GM12872 (cell line): Measurements from ENCODE around the gene IGF1R.

Source experiments
- TF ChIP-seq, protein P1 (sequence below): IDR thresholded peaks from 3 replicates; pipeline ENCODE4 v1.5.1; 2011; ENCODE audit warnings: low read depth, mild to moderate bottlenecking, low read length, moderate library complexity; ENCODE audit not compliant: insufficient read depth

Gene IGF1R

DNA sequence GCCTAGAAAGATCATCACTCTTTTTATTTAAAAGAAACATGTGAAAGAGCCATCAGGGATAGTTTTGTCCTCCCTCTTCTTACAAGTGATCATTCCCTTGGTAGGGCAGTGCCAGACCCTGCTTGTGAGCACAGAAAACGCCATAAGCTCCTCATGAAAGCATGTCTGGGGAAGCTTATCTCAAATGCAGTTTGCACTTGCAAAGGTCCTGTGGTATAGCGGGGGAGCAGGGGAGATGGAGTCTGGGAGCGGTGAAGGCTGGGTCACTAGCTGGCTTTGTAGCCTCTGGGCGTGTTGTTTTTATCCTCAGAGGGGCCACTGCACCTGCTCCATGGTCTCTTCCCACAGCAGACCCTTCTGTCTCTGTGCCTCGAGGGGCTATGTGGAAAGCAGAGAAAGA, 141.9 kb downstream of the IGF1R start:
- TF ChIP-seq, protein P1, sequence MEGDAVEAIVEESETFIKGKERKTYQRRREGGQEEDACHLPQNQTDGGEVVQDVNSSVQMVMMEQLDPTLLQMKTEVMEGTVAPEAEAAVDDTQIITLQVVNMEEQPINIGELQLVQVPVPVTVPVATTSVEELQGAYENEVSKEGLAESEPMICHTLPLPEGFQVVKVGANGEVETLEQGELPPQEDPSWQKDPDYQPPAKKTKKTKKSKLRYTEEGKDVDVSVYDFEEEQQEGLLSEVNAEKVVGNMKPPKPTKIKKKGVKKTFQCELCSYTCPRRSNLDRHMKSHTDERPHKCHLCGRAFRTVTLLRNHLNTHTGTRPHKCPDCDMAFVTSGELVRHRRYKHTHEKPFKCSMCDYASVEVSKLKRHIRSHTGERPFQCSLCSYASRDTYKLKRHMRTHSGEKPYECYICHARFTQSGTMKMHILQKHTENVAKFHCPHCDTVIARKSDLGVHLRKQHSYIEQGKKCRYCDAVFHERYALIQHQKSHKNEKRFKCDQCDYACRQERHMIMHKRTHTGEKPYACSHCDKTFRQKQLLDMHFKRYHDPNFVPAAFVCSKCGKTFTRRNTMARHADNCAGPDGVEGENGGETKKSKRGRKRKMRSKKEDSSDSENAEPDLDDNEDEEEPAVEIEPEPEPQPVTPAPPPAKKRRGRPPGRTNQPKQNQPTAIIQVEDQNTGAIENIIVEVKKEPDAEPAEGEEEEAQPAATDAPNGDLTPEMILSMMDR = no peak

DNA sequence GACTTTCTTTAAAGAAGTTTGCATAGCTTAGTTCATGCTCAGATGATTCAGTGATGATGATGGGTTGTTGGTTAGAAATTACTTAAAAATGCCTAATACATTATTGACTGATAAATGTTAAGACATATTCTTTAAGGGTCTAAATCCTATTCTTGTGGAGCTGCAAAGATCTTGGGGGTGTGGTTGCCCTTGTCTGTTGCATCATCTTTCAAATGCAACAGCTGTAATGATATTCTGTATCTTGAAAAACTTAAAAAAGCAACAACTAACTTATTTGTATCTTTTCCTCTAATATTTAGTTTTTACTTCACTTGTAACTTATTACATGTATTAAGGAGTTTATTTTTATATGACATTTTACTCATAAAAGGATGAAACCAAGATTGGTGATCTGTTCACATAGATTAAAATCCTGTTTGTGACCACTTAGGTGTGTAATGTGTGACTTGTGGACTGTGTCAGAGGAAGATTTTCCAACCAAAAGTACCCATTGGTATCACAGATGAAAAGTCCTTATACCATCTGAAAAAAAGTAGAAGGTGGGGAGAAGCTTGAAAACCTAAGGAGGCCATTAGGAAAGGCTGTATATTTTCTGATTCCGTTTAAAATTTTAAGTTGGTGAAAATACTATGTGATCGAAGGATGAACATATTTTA, 142.8 kb downstream of the IGF1R start:
- TF ChIP-seq, protein P1 = no peak

DNA sequence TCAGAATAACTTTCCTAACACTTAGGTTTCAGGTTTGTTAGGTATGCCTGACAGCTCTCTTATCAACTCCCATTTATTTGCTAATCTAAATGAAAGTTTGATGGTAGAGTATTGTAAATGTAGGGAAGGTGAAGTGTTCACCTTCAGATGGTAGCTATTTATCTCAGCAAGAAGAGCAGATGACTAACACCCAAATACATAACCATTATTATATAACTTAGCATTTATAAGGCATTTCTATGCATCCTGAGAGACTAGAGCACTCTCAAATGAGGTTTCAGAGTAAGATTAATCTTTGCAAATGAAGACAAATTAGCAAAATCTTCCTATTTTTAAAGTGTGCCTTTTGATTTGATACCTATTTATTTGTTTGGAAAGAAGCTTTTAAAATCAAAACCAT, 143.8 kb downstream of the IGF1R start:
- TF ChIP-seq, protein P1 = no peak

DNA sequence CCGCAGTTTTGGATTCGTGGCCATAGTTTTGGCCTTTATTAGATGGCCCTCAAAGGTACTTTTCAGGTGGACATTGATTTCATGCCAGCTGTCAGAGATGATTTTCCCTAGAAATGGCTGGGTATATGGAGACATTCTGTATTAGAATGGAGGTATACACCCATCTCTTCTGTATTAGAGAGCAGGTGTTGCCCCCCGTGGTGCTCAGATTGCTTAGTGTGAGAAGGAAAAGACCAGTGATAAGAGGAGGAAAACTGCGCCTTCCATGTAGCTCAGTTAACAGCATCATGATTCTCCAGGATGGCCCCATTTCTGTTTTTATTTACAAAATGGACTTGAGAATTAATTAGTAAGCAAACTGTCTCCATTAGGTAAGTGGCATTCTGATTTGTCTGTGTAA, 145.9 kb downstream of the IGF1R start:
- TF ChIP-seq, protein P1 = no peak

DNA sequence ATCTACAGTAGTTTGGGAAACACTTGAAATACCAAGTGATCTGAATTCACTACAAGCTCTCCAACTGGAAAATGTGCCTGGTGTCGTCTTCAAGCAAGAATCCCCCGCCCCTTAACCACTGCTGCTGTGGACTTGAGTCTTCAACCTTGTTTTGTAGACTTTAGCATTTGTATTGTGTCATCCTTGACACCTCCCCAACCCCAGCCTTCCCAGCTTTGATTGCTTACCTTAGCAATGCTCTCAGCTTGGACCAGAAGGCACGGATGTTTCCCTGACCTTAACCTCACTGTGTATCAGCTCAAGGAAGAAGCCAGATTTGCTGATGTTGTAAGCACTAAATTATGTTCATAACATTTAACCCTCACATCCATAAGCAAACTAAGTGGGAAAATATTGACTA, 146.4 kb downstream of the IGF1R start:
- TF ChIP-seq, protein P1 = no peak

DNA sequence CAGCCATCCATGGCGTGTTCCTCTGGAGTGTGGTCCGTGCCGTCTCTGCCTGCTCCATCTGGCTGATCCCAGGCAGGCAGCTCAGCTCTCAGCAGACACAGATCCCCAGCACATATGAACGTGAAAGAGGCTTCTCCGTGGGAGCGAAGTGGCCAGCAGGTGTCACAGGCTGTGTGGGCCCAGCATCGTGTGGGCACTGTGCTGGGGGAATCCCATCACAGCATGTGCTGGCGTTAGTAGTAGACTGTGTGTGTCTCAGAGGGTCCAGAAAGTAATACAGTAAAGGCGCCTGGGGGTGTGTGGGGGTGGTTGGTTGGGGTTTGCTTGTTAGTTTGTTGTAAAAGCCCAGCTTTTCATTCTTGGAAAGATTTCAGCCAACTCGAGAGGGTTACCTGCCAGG, 147.6 kb downstream of the IGF1R start:
- TF ChIP-seq, protein P1 = no peak

DNA sequence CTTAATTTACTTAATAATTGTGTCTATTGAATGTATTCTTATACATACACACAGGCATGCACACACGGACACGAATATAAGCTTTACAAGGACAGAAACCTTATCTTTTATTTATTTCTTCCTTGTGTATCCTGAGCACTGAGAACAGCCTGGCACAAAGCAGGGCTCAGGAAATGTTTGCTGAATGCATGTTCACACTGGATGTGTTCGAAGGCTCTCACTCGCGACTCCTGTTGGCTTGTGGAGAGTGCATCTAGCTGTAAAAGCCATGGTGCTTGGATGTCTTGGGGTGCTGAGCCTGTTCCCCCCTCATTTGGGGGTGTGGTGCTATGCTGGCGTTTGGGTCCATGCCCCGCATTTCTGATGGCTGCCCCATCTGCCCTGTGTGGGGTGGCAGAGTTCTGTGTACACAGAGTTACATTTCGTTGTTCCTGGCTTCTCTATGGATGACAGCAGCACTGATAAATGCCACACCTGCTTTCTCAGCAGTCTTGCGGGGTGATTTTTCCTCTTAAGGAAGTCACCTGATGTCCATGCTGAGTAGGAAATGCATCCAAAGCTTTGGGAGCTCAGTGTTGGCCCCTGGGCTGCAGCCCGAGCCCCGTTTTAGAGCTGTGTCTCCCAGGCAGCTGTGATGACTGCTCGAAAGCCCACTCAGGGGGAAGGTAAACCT, 148.5 kb downstream of the IGF1R start:
- TF ChIP-seq, protein P1 = no peak
